Transverse colon (tissue), 4 donors: ENCODE results near the gene TRPM6. TPM values are rescaled to one million over a fixed set of nuclear protein-coding genes. Genes with fewer than 3 reads are reported as not detected.

ENCODE experiments used
- DNase-seq: peaks from one replicate; pipeline ENCODE4 v3.0.0-alpha.2; 2019
- H3K27ac ChIP-seq, 4 donors: fragments of 200-600 bp; sonication (generic); 2 replicates each; pipeline ENCODE4 v1.5.1; 2016 to 2018; ENCODE audit warnings: inconsistent platforms in 4 of 4
- H3K27me3 ChIP-seq: fragments of 200-600 bp; sonication (generic); 2 replicates; pipeline ENCODE4 v1.5.1; 2017; ENCODE audit warnings: inconsistent platforms
- H3K36me3 ChIP-seq, 4 donors: fragments of 200-600 bp; sonication (generic); 2 replicates each; pipeline ENCODE4 v1.5.1; 2017 to 2019; ENCODE audit warnings: inconsistent platforms in 4 of 4
- H3K4me1 ChIP-seq, 4 donors: fragments of 200-600 bp; sonication (generic); 2 replicates each; pipeline ENCODE4 v1.5.1; 2017 to 2020; ENCODE audit warnings: inconsistent platforms in 4 of 4
- H3K4me3 ChIP-seq, 4 donors: fragments of 200-600 bp; sonication (generic); 1 replicate in 1 of 4; 2 replicates in 3 of 4; pipeline versions ENCODE4 v1.5.1 to v1.6.1; 2017 to 2019; ENCODE audit warnings: inconsistent platforms in 4 of 4
- H3K9me3 ChIP-seq, 2 donors: fragments of 200-600 bp; sonication (generic); 2 replicates each; pipeline ENCODE4 v1.5.1; 2017 to 2019; ENCODE audit warnings: inconsistent platforms in 2 of 2
- EP300 ChIP-seq: sonication (generic); formaldehyde crosslinking; IDR thresholded peaks from one replicate; pipeline ENCODE4 v1.6.1; 2017; ENCODE audit warnings: antibody characterized with exemption, low read depth
- POLR2A ChIP-seq: fragments of 450-650 bp; IDR thresholded peaks from one replicate; pipeline ENCODE4 v1.6.1; 2016; ENCODE audit warnings: antibody characterized with exemption, mild to moderate bottlenecking, moderate library complexity
- POLR2AphosphoS5 ChIP-seq, 3 donors: sonication (generic); formaldehyde crosslinking; IDR thresholded peaks; one replicate each; pipeline ENCODE4 v1.6.1; 2016; ENCODE audit warnings: antibody characterized with exemption in 3 of 3
- WGBS, 2 donors: methylation state at CpG; one replicate each; pipeline ENCODE4 v1.1.5; 2018; ENCODE audit warnings: low coverage in 1 of 2; 5-methylcytosine and 5-hydroxymethylcytosine counted together
- in situ Hi-C, 4 donors: fragments of 200-750 bp; cut with MboI; loops; one replicate each; pipeline versions ENCODE4 v1.15.0 to v1.15.1; 2017; ENCODE audit warnings: low sequenced_read_pairs in 3 of 4, low pct_ligation_motif_present in 1 of 4, low pct_unique_long_range_greater_than_20kb in 1 of 4
- intact Hi-C: fragments of 100-400 bp; cut with DNase I; formaldehyde crosslinking; loops from one replicate; pipeline ENCODE4 v1.15.1; 2023; ENCODE audit warnings: low total_unique reads
- total RNA-seq, 4 donors: library from RNA; depleted of rRNA; stranded (reverse); fragments of >200 nt; gene quantifications; one replicate each; pipeline ENCODE4 v1.1.0, GENCODE V29; 2016
- TF ChIP-seq, protein P1 (sequence below), 5 experiments: fragments of 200-600 bp in 3 of 5; fragments of 450-650 bp in 2 of 5; sonication (generic) in 3 of 5; IDR thresholded peaks; 1 replicate in 2 of 5; 2 replicates in 3 of 5; pipeline ENCODE4 v1.5.1; 2016 to 2017; ENCODE audit warnings: antibody characterized with exemption in 5 of 5, inconsistent platforms in 3 of 5, mild to moderate bottlenecking in 2 of 5, moderate library complexity in 1 of 5

Gene TRPM6
- total RNA-seq, 4 donors from 2014 or later: 21.5 to 122 (median 51.6) TPM

DNA sequence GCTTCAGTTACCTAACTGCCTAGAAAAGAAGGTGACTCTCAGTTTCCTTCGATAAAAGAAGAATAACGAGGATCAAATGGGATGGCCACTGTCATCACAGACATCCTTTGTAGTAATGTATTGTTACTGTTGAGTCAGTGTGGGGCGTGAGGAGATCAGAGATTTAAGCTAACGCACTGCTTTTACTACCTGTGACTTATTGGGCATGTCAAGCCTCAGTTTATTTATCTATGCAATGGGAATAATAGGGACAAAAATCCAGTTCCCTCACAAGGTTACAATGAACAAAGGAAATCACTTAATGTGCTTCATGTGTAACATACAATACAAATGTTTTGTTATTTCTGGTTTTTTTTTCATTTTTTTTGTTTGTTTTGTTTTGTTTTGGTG lies 255 bp upstream of the TRPM6 start:
- Histone ChIP-seq H3K9me3 (no peaks in the 10 kb centered on the region), H3K27ac (peak overlapping the region; percentile 67 to 81 (median 76)), H3K36me3 (no peaks in the 10 kb centered on the region), H3K4me3 (peak overlapping the region in 3 of 4 donors; percentile 44 to 72 (median 58)), H3K27me3 (no peaks in the 10 kb centered on the region), H3K4me1 (peaks cover 0 to 14% (median 7%) of the 10 kb centered on the region in 4 donors)
- in situ Hi-C loops (no loop called here), intact Hi-C loops (no loop called here)
- TF ChIP-seq EP300 (no peak), POLR2A (no peak), POLR2AphosphoS5 (IDR thresholded peaks at IDR 0.05) (no peak)
- TF ChIP-seq, protein P1, sequence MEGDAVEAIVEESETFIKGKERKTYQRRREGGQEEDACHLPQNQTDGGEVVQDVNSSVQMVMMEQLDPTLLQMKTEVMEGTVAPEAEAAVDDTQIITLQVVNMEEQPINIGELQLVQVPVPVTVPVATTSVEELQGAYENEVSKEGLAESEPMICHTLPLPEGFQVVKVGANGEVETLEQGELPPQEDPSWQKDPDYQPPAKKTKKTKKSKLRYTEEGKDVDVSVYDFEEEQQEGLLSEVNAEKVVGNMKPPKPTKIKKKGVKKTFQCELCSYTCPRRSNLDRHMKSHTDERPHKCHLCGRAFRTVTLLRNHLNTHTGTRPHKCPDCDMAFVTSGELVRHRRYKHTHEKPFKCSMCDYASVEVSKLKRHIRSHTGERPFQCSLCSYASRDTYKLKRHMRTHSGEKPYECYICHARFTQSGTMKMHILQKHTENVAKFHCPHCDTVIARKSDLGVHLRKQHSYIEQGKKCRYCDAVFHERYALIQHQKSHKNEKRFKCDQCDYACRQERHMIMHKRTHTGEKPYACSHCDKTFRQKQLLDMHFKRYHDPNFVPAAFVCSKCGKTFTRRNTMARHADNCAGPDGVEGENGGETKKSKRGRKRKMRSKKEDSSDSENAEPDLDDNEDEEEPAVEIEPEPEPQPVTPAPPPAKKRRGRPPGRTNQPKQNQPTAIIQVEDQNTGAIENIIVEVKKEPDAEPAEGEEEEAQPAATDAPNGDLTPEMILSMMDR (IDR thresholded peaks at IDR 0.05): no peak
- WGBS, 2 donors: 60 to 72% methylated on average over 1 to 4 of the region's 4 CpGs
- DNase-seq: no peak

DNA sequence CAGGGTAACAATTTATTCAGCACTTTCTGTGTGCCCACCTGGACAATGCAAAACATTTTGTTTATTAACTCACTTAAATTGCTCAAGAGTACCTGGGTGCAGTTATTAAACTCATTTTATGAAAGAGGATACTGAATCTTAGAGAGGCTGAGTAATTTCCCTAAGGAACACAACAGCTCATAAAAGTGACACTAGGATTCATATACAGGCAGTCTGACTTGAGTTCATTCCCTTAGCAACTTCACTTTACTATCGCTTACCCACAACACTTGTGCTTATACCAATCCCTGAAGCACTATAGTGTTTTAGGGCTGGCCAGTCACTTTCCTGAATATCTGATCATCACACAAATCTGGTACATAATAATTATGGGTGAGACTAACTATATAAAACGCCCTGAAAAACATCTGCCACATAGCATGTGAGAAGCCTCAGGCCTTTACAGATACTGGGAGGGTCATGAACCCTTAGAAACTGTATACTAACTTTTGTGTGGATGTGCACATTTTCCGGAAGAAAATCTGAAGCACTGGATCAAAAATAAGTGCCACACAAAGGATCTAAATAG lies 11.3 kb downstream of the TRPM6 start:
- in situ Hi-C loops: no loop called here
- TF ChIP-seq POLR2A (no peak), POLR2AphosphoS5 (IDR thresholded peaks at IDR 0.05) (no peak), EP300 (no peak)
- TF ChIP-seq, protein P1 (IDR thresholded peaks at IDR 0.05): no peak
- DNase-seq: no peak
- Histone ChIP-seq H3K36me3 (no peaks in the 10 kb centered on the region), H3K27me3 (no peaks in the 10 kb centered on the region), H3K4me1 (peaks cover 0 to 14% (median 3%) of the 10 kb centered on the region in 4 donors), H3K4me3 (no peak overlapping the region), H3K27ac (no peak overlapping the region), H3K9me3 (peaks cover 9 to 16% of the 10 kb centered on the region in 2 donors)
- intact Hi-C loops: no loop called here
- 66 to 67% methylated on average over 3 of the region's 3 CpGs for WGBS, 2 donors

DNA sequence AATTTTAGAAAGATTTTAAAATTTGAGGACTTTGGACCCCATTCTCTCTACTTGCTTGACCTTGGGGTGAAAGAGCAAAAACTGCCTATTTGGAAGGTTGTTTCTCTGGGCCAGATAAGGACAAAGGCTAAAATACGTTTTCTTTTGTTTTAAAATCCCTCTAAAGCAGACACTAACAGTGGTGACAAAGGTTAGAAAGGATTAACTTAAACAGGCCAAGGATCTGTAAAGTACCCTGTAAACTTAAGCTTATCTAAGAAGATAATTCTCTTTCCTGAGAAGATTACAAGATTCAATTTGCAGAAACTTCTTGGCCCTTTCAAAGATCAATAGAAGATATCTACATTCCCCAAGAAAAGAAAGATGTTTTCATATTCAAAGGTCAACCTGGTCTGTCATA lies 12.1 kb downstream of the TRPM6 start:
- H3K27me3 ChIP-seq: no peaks in the 10 kb centered on the region
- H3K4me3 ChIP-seq: no peak overlapping the region
- H3K36me3 ChIP-seq: no peaks in the 10 kb centered on the region
- TF ChIP-seq, protein P1 (IDR thresholded peaks at IDR 0.05): no peak
- no peak for TF ChIP-seq POLR2AphosphoS5 (IDR thresholded peaks at IDR 0.05)
- TF ChIP-seq POLR2A: no peak
- TF ChIP-seq EP300: no peak
- 30 to 63% methylated on average over 1 of the region's 1 CpG for WGBS, 2 donors
- in situ Hi-C loops: no loop called here
- intact Hi-C loops: no loop called here
- H3K27ac ChIP-seq: no peak overlapping the region
- peaks cover 9 to 16% of the 10 kb centered on the region in 2 donors for H3K9me3 ChIP-seq
- DNase-seq: no peak
- peaks cover 0 to 17% (median 3%) of the 10 kb centered on the region in 4 donors for H3K4me1 ChIP-seq

DNA sequence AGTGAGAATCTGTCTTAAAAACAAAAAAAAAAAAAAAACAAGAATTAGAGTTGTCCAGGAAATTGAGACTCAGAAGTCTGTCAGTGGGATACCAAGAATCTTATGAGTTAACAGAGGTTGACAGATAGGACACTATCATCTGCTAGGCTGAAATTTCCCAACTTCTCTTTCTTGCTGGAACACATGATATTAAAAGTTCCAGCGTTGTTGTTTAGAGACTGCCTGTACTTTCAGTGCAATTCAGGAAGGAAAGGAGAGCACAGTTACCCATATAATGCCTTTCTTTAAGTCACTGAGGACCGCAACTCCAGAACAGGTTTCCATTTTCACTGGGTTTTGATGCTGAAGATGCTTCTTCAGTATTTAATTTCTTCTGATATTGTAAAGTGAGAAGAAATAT lies 13.5 kb downstream of the TRPM6 start:
- H3K27me3 ChIP-seq: no peaks in the 10 kb centered on the region
- H3K9me3 ChIP-seq: peaks cover under 1 to 7% of the 10 kb centered on the region in 2 donors
- H3K4me3 ChIP-seq: no peak overlapping the region
- intact Hi-C loops: no loop called here
- in situ Hi-C loops: no loop called here
- TF ChIP-seq POLR2A (no peak), EP300 (no peak), POLR2AphosphoS5 (IDR thresholded peaks at IDR 0.05) (no peak)
- TF ChIP-seq, protein P1 (IDR thresholded peaks at IDR 0.05): no peak
- WGBS, 2 donors: 62 to 81% methylated on average over 2 of the region's 2 CpGs
- H3K4me1 ChIP-seq: peaks cover 0 to 20% (median 3%) of the 10 kb centered on the region in 4 donors
- DNase-seq: no peak
- H3K36me3 ChIP-seq: no peaks in the 10 kb centered on the region
- no peak overlapping the region for H3K27ac ChIP-seq
